Stimulated activated naive B cell treated with anti-CD40 and anti-IgM and Interleukin-4, amounts not matched to agents 10 μg/mL and 1 μg/mL and 100 μg/mL, for 72 hours (primary cell): ENCODE measurements around the gene PKD2L2.
A peak's percentile ranks its signal among the peaks of the same experiment; 100 is the strongest.
"Not testable (repeated sequence)": the region's sequence is repeated elsewhere in the genome, so short reads cannot be mapped to it uniquely, and the experiment has no call there.

ENCODE experiments used
- ATAC-seq, 2 donors: fragments of 150-1000 bp; cut with Tn5 transposase; replicated peaks; 2 replicates each; pipeline ENCODE4 v1.10.0; 2021; ENCODE audit warnings: moderate library complexity in 1 of 2
- DNase-seq: peaks from one replicate; pipeline ENCODE4 v3.0.0; 2021
- H3K27ac Mint-ChIP-seq: one replicate; pipeline ENCODE4 v1.8.0; 2022; ENCODE audit warnings: mild to moderate bottlenecking, mixed read lengths
- H3K27me3 Mint-ChIP-seq, 2 donors: one replicate each; pipeline ENCODE4 v1.8.0; 2022; ENCODE audit warnings: mixed read lengths in 2 of 2
- H3K36me3 Mint-ChIP-seq, 2 donors: one replicate each; pipeline ENCODE4 v1.8.0; 2022; ENCODE audit warnings: mixed read lengths in 2 of 2, mild to moderate bottlenecking in 1 of 2
- H3K4me1 Mint-ChIP-seq, 2 donors: one replicate each; pipeline ENCODE4 v1.8.0; 2022; ENCODE audit warnings: mixed read lengths in 2 of 2, mild to moderate bottlenecking in 1 of 2
- H3K4me3 Mint-ChIP-seq, 2 donors: one replicate each; pipeline ENCODE4 v1.8.0; 2022; ENCODE audit warnings: mild to moderate bottlenecking in 2 of 2, mixed read lengths in 2 of 2, moderate library complexity in 1 of 2
- H3K9me3 Mint-ChIP-seq, 2 donors: one replicate each; pipeline ENCODE4 v1.8.0; 2022; ENCODE audit warnings: mixed read lengths in 2 of 2, mild to moderate bottlenecking in 1 of 2

Gene PKD2L2

GRCh38 chr5:137888863-137889759 lies at the start of gene PKD2L2:
TSS of gene PKD2L2 (plus strand) at chr5:137889457. CDS start at chr5:137889492, 35 bp downstream.
- Mint-ChIP-seq H3K27me3 (no peaks in the 10 kb centered on the region), H3K36me3 (peaks cover 0 to 3% of the 10 kb centered on the region in 2 donors), H3K27ac (peak within 1 kb of the TSS; percentile 98), H3K9me3 (no peaks in the 10 kb centered on the region), H3K4me3 (peak within 1 kb of the TSS; percentile 82 to 89), H3K4me1 (peaks cover 12 to 25% of the 10 kb centered on the region in 2 donors)
- peak; percentile 90 for DNase-seq
- peak; percentile 98 to 99 for ATAC-seq

GRCh38 chr5:137842296-137842695 lies 47.0 kb upstream of the PKD2L2 start:
- H3K27ac Mint-ChIP-seq: peak overlapping the region; percentile 14
- no peak for DNase-seq
- H3K36me3 Mint-ChIP-seq: peaks cover 4 to 11% of the 10 kb centered on the region in 2 donors
- peaks cover 12 to 23% of the 10 kb centered on the region in 2 donors for H3K4me1 Mint-ChIP-seq
- H3K4me3 Mint-ChIP-seq: no peak overlapping the region
- ATAC-seq: peak; percentile 57 to 67
- no peaks in the 10 kb centered on the region for H3K9me3 Mint-ChIP-seq
- no peaks in the 10 kb centered on the region for H3K27me3 Mint-ChIP-seq

- H3K36me3 Mint-ChIP-seq: peaks cover 7 to 14% of the 10 kb centered on the region in 2 donors
- H3K4me1 Mint-ChIP-seq: peaks cover 19 to 32% of the 10 kb centered on the region in 2 donors
- ATAC-seq (no peak), DNase-seq (no peak)
- H3K9me3 Mint-ChIP-seq: no peaks in the 10 kb centered on the region
- no peak overlapping the region for H3K27ac Mint-ChIP-seq
- H3K4me3 Mint-ChIP-seq: no peak overlapping the region
- no peaks in the 10 kb centered on the region for H3K27me3 Mint-ChIP-seq
Measured at GRCh38 chr5:137843676-137844299, 45.5 kb upstream of the PKD2L2 start.

- Mint-ChIP-seq H3K4me3 (no peak overlapping the region), H3K36me3 (peaks cover 7 to 14% of the 10 kb centered on the region in 2 donors), H3K27me3 (no peaks in the 10 kb centered on the region), H3K4me1 (peaks cover 19 to 36% of the 10 kb centered on the region in 2 donors), H3K27ac (no peak overlapping the region), H3K9me3 (no peaks in the 10 kb centered on the region)
- ATAC-seq (no peak), DNase-seq (no peak)
Measured at GRCh38 chr5:137845472-137845871, 43.8 kb upstream of the PKD2L2 start.

GRCh38 chr5:137847687-137848086 lies 41.6 kb upstream of the PKD2L2 start:
- Mint-ChIP-seq H3K4me3 (peak overlapping the region in 1 of 2 donors; percentile 30), H3K36me3 (peaks cover 13 to 22% of the 10 kb centered on the region in 2 donors)

GRCh38 chr5:137853165-137853564 lies 36.1 kb upstream of the PKD2L2 start:
- not testable (repeated sequence) for H3K27me3 Mint-ChIP-seq, H3K27ac Mint-ChIP-seq, H3K4me3 Mint-ChIP-seq, ATAC-seq, H3K9me3 Mint-ChIP-seq, DNase-seq
- Mint-ChIP-seq H3K4me1 (peaks cover 15 to 27% of the 10 kb centered on the region in 2 donors), H3K36me3 (peaks cover 6 to 13% of the 10 kb centered on the region in 2 donors)

More at GRCh38 chr5:137847687-137848086, 41.6 kb upstream of the PKD2L2 start:
- DNase-seq (peak; percentile 4), ATAC-seq (peak; percentile 71 to 94)
- Mint-ChIP-seq H3K9me3 (no peaks in the 10 kb centered on the region), H3K27ac (peak overlapping the region; percentile 10), H3K4me1 (peaks cover 10 to 20% of the 10 kb centered on the region in 2 donors), H3K27me3 (no peaks in the 10 kb centered on the region)

- Mint-ChIP-seq H3K4me1 (peaks cover 14 to 24% of the 10 kb centered on the region in 2 donors), H3K36me3 (peaks cover 2 to 9% of the 10 kb centered on the region in 2 donors), H3K4me3 (no peak overlapping the region), H3K27me3 (no peaks in the 10 kb centered on the region), H3K27ac (no peak overlapping the region), H3K9me3 (no peaks in the 10 kb centered on the region)
- ATAC-seq (no peak), DNase-seq (no peak)
Measured at GRCh38 chr5:137856201-137856600, 33.1 kb upstream of the PKD2L2 start.

- Mint-ChIP-seq H3K9me3 (no peaks in the 10 kb centered on the region), H3K4me1 (peaks cover 20 to 31% of the 10 kb centered on the region in 2 donors), H3K27ac (peak overlapping the region; percentile 77), H3K4me3 (peak overlapping the region in 1 of 2 donors; percentile 31), H3K36me3 (peaks cover 2 to 14% of the 10 kb centered on the region in 2 donors), H3K27me3 (no peaks in the 10 kb centered on the region)
- DNase-seq (no peak), ATAC-seq (peak; percentile 22 to 75)
Measured at GRCh38 chr5:137856916-137857862, 32.1 kb upstream of the PKD2L2 start.

GRCh38 chr5:137858223-137858916 lies 30.9 kb upstream of the PKD2L2 start:
- no peak for DNase-seq
- H3K4me3 Mint-ChIP-seq: peak overlapping the region; percentile 29 to 63
- peaks cover 18 to 31% of the 10 kb centered on the region in 2 donors for H3K4me1 Mint-ChIP-seq
- H3K36me3 Mint-ChIP-seq: peaks cover 0 to 6% of the 10 kb centered on the region in 2 donors
- peak overlapping the region; percentile 77 for H3K27ac Mint-ChIP-seq
- no peaks in the 10 kb centered on the region for H3K9me3 Mint-ChIP-seq
- peak; percentile 88 to 95 for ATAC-seq
- no peaks in the 10 kb centered on the region for H3K27me3 Mint-ChIP-seq

GRCh38 chr5:137858954-137859353 lies 30.3 kb upstream of the PKD2L2 start:
- Mint-ChIP-seq H3K4me1 (peaks cover 18 to 31% of the 10 kb centered on the region in 2 donors), H3K27ac (no peak overlapping the region), H3K27me3 (no peaks in the 10 kb centered on the region), H3K9me3 (no peaks in the 10 kb centered on the region), H3K36me3 (peaks cover 0 to 6% of the 10 kb centered on the region in 2 donors), H3K4me3 (no peak overlapping the region)
- ATAC-seq (no peak), DNase-seq (no peak)

GRCh38 chr5:137862251-137862650 lies 27.0 kb upstream of the PKD2L2 start:
- ATAC-seq: no peak
- Mint-ChIP-seq H3K27ac (no peak overlapping the region), H3K9me3 (no peaks in the 10 kb centered on the region), H3K27me3 (no peaks in the 10 kb centered on the region), H3K4me3 (no peak overlapping the region), H3K4me1 (peaks cover 14 to 22% of the 10 kb centered on the region in 2 donors), H3K36me3 (peaks cover 0 to 6% of the 10 kb centered on the region in 2 donors)
- no peak for DNase-seq

- not testable (repeated sequence) for ATAC-seq, H3K9me3 Mint-ChIP-seq, DNase-seq, H3K27me3 Mint-ChIP-seq, H3K36me3 Mint-ChIP-seq, H3K4me3 Mint-ChIP-seq, H3K27ac Mint-ChIP-seq
- peaks cover 5 to 11% of the 10 kb centered on the region in 2 donors for H3K4me1 Mint-ChIP-seq
Measured at GRCh38 chr5:137863653-137864052, 25.6 kb upstream of the PKD2L2 start.
